Measurements from ENCODE around the gene DNAH10.

- TF ChIP-seq CTCF (IDR thresholded peaks at IDR 0.05) (no peak), POLR2A (IDR thresholded peaks at IDR 0.05) (no peak)
These were observed 106.7 kb downstream of the DNAH10 start for GRCh38 chr12:123868791-123869190.
